Neural cell (in vitro differentiated cells): ENCODE results near the gene DPYD. TPM values are rescaled to one million over a fixed set of nuclear protein-coding genes. Genes with fewer than 3 reads are reported as not detected.

Experiments used
- H2AFZ ChIP-seq: fragments of 200-600, 300-800 bp; sonication (generic), shearing (Covaris generic); 2 replicates; pipeline ENCODE4 v1.6.0; 2014; ENCODE audit warnings: low read depth, mild to moderate bottlenecking, antibody characterized with exemption, low read length, moderate library complexity
- H3F3A ChIP-seq: fragments of 200-600 bp; shearing (Covaris generic); 2 replicates; pipeline ENCODE4 v1.6.1; 2016; ENCODE audit warnings: mild to moderate bottlenecking, moderate library complexity, mixed read lengths, antibody characterized with exemption, low read length; ENCODE audit not compliant: insufficient read depth, poor library complexity, severe bottlenecking
- H3K27ac ChIP-seq: fragments of 200-600, 300-800 bp; sonication (generic), shearing (Covaris generic); 2 replicates; pipeline ENCODE4 v1.5.1; 2014; ENCODE audit warnings: mild to moderate bottlenecking, low read length, moderate library complexity
- H3K27me3 ChIP-seq: fragments of 300-800, 200-600 bp; sonication (generic), shearing (Covaris generic); 2 replicates; pipeline ENCODE4 v1.6.0; 2014; ENCODE audit warnings: mild to moderate bottlenecking, low read depth, low read length, moderate library complexity; ENCODE audit not compliant: insufficient read depth
- H3K36me3 ChIP-seq: fragments of 300-800, 200-600 bp; sonication (generic), shearing (Covaris generic); 2 replicates; pipeline ENCODE4 v1.5.1; 2014; ENCODE audit warnings: mild to moderate bottlenecking, antibody characterized with exemption, low read length, moderate library complexity; ENCODE audit not compliant: insufficient read depth
- H3K4me2 ChIP-seq: fragments of 300-800, 200-600 bp; sonication (generic), shearing (Covaris generic); 2 replicates; pipeline ENCODE4 v1.6.0; 2014; ENCODE audit warnings: mild to moderate bottlenecking, low read length
- H3K4me3 ChIP-seq: fragments of 300-800, 200-600 bp; sonication (generic), shearing (Covaris generic); 2 replicates; pipeline ENCODE4 v1.5.1; 2014; ENCODE audit warnings: mild to moderate bottlenecking, low read length, moderate library complexity
- H3K79me2 ChIP-seq: fragments of 200-600 bp; shearing (Covaris generic); replicated peaks from 2 replicates; pipeline ENCODE4 v1.6.0; 2014; ENCODE audit warnings: mild to moderate bottlenecking, low read length, moderate library complexity; ENCODE audit not compliant: insufficient read depth
- H3K9ac ChIP-seq: fragments of 300-800, 200-600 bp; sonication (generic), shearing (Covaris generic); 2 replicates; pipeline ENCODE4 v1.6.1; 2016; ENCODE audit warnings: mild to moderate bottlenecking, low read length, mixed read lengths
- H3K9me2 ChIP-seq: fragments of 200-600 bp; shearing (Covaris generic); 2 replicates; pipeline ENCODE4 v1.6.1; 2016; ENCODE audit warnings: mild to moderate bottlenecking, low read length, mixed read lengths; ENCODE audit not compliant: insufficient read depth
- H3K9me3 ChIP-seq: fragments of 200-600, 300-800 bp; sonication (generic), shearing (Covaris generic); 2 replicates; pipeline ENCODE4 v1.6.1; 2016; ENCODE audit warnings: mild to moderate bottlenecking, mixed run types, low read length, moderate library complexity, mixed read lengths
- H4K20me1 ChIP-seq: fragments of 200-600 bp; shearing (Covaris generic); 2 replicates; pipeline ENCODE4 v1.6.1; 2016; ENCODE audit warnings: mild to moderate bottlenecking, mixed run types; ENCODE audit not compliant: insufficient read depth
- CTCF ChIP-seq: fragments of 450-650 bp; IDR thresholded peaks from 2 replicates; pipeline ENCODE4 v1.5.1; 2014; ENCODE audit warnings: antibody characterized with exemption, mild to moderate bottlenecking, moderate library complexity; ENCODE audit not compliant: poor library complexity, severe bottlenecking
- EP300 ChIP-seq: fragments of 450-650 bp; conservative IDR thresholded peaks from 2 replicates; pipeline ENCODE4 v1.6.1; 2014; ENCODE audit warnings: antibody characterized with exemption, mild to moderate bottlenecking, moderate library complexity; ENCODE audit not compliant: poor library complexity, severe bottlenecking
- EZH2 ChIP-seq: fragments of 200-600, 300-800 bp; shearing (Covaris generic), sonication (generic); IDR thresholded peaks from 2 replicates; pipeline ENCODE4 v1.6.1; 2014; ENCODE audit warnings: antibody characterized with exemption, low read length, borderline replicate concordance, mild to moderate bottlenecking; ENCODE audit not compliant: insufficient read depth, poor library complexity, severe bottlenecking
- MXI1 ChIP-seq: fragments of 450-650 bp; conservative IDR thresholded peaks from 2 replicates; pipeline ENCODE4 v1.6.1; 2014; ENCODE audit warnings: antibody characterized with exemption, mild to moderate bottlenecking; ENCODE audit not compliant: poor library complexity, severe bottlenecking
- RAD21 ChIP-seq: fragments of 450-650 bp; conservative IDR thresholded peaks from 2 replicates; pipeline ENCODE4 v1.6.1; 2014; ENCODE audit warnings: antibody characterized with exemption, mild to moderate bottlenecking, moderate library complexity
- REST ChIP-seq: IDR thresholded peaks from 2 replicates; pipeline ENCODE4 v1.6.1; 2012; ENCODE audit warnings: borderline replicate concordance
- SMC3 ChIP-seq: fragments of 450-650 bp; conservative IDR thresholded peaks from 2 replicates; pipeline ENCODE4 v1.6.1; 2014; ENCODE audit warnings: antibody characterized with exemption, mild to moderate bottlenecking, moderate library complexity; ENCODE audit not compliant: poor library complexity
- TAF1 ChIP-seq: IDR thresholded peaks from 2 replicates; pipeline ENCODE4 v1.6.1; 2012; ENCODE audit warnings: low read depth
- polyA plus RNA-seq: library from polyadenylated mRNA; depleted of rRNA; stranded (reverse); fragments of >200 nt; gene quantifications from 2 replicates; pipeline ENCODE4 v1.2.3, GENCODE V29; 2014

The DPYD gene
- polyA plus RNA-seq, 1 donor from 2014 or later, result 6.7 TPM

- no peaks in the 10 kb centered on the region for H4K20me1 ChIP-seq
- H3K4me2 ChIP-seq, result no peak overlapping the region
- H3F3A ChIP-seq, result no peaks in the 10 kb centered on the region
- no peaks in the 10 kb centered on the region for H3K9me2 ChIP-seq
- H3K4me3 ChIP-seq, result no peak overlapping the region
- H3K36me3 ChIP-seq, result no peaks in the 10 kb centered on the region
- H3K9ac ChIP-seq, result no peak overlapping the region
- H3K9me3 ChIP-seq, result no peaks in the 10 kb centered on the region
- no peak overlapping the region for H3K27ac ChIP-seq
- no peak overlapping the region for H2AFZ ChIP-seq
- no peak for TF ChIP-seq EZH2
- TF ChIP-seq MXI1, result no peak
- no peak for TF ChIP-seq EP300
- TF ChIP-seq SMC3, result no peak
- no peak for TF ChIP-seq TAF1
- TF ChIP-seq CTCF, result no peak
- no peak for TF ChIP-seq REST
- no peak for TF ChIP-seq RAD21
- H3K79me2 ChIP-seq, result no peaks in the 10 kb centered on the region
- H3K27me3 ChIP-seq, result no peaks in the 10 kb centered on the region
These were observed 16.1 kb upstream of the DPYD start for GRCh38 chr1:97936976-97937375.

- Histone ChIP-seq H3K27ac (no peak overlapping the region), H3K4me2 (no peak overlapping the region), H3K4me3 (no peak overlapping the region), H3K9me2 (no peaks in the 10 kb centered on the region), H3K9me3 (no peaks in the 10 kb centered on the region), H3K36me3 (no peaks in the 10 kb centered on the region), H2AFZ (no peak overlapping the region), H4K20me1 (no peaks in the 10 kb centered on the region), H3K79me2 (no peaks in the 10 kb centered on the region), H3K27me3 (no peaks in the 10 kb centered on the region), H3K9ac (no peak overlapping the region), H3F3A (no peaks in the 10 kb centered on the region)
- TF ChIP-seq MXI1 (no peak), EZH2 (no peak)
These were observed 13.7 kb upstream of the DPYD start for GRCh38 chr1:97934491-97934890.
